GM18517 (cell line): ENCODE measurements around the gene LEPROT.

ENCODE experiments used
- ATAC-seq: cut with Tn5 transposase; IDR thresholded peaks from one replicate; pipeline ENCODE4 v1.9.1; 2021; ENCODE audit warnings: mild to moderate bottlenecking, moderate library complexity; ENCODE audit not compliant: unreplicated experiment

The LEPROT gene

DNA sequence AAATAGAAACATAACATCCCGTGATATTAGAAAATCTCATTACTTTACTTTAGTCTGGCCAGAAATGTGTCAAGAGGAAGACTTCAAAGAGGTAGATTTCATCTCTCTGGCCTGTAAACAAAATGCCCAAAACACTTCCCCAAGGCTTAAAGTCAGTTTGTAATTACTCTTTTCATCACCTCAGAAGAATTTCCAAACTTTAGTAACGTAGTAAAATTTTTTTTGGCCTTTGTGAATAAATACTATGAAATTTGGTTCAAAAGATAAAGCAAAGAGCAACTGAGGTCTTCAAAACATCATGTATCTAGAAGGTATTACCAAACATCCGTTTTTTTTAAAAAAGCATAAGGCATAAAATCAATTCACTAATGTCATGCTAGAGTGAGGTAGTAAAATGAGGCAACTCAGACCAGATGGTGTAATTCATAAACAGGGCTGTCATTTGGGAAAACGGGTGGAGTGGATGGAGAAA is 51.4 kb downstream of the LEPROT start:
- no peak for ATAC-seq

DNA sequence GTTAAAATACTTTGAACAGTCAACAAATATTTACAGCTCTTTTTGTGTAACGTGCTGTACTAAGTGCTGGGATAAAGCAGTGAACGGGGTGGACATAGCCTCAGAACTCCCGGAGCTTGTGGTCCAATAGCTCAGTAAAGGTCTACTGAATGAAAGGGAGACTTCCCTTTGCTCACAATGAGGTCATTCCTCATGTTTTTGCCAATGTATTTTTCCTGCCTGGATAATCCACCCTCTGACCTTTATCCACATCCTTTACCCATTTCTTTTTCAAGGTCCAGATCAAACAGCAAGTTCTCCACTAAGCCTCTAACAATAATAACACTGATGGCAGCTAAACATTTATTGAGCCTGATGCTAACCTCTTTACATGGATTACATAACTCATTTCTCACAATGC is 55.9 kb downstream of the LEPROT start:
- ATAC-seq = no peak

DNA sequence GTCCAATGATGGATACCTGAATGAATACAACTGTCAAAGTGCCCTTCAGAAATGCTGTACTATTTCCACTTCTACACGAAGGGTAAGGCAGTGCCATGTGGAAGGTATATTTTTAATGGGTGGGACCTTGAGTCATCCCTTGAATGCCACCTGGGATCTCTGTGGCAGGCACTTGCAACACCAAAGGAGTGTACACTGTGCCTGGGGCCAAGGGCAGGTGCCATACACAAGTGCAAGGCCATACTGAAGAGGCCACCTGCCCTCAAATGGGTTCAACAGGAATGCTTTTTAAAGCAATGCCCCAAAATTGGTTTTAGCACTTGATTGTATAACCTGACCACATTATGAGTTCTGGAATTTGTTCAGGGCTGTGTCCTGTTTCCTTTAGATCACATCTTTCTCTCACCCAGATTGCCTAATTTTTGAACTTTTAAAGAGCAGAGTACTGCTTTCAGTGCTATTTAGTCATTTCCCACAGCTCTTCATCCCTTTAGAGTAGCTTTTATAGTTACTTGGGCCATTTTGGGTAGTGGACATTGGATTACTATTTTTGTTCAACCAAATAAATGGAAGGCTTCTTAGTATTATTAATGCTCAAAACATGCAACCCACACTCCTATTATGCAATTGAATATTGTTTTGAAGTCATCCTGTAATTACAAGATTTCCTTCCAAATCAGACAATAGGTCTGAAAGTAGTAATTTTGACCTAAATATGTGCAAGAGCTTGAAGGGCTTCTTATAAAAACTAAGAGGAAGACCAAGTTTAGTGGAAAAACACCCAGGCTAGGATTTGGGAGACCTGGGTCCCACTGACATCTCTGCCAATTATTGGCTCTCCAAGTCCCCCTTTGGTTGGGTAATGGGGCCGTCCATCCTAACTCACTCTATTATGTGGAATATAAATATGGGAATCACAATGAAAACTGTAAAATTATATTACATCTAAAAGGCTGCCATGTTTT is 57.2 kb downstream of the LEPROT start:
- no peak for ATAC-seq

DNA sequence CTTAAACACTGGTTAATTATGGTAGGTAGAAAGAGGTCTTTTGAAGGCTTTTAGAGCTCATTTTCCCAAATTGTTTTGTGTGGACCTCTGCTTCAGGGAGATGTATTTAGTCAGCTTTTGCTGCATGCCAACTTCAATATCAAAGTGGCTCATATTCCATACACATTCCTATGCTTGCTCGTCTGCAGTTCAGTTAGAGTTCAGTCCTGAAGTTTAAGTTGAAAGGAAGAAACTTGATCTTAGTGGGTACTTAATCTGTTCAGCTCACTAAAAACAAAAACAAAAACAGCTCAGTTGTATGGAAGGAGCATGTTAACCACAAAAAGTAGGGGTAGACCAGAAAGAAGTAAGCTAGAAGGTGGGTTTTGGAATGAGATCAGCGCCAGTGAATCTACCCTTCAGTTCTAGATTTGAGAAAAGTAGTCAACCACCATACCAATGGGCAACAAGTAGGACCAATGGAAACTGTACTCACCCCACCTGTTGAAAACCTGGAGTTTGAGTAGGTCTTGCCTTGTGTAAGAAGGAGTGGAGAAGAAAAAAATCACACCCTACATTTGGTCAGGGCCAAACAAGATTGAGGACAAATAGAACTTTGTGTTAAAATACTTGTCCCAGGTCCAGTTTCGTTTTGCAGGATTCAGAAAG is 58.0 kb downstream of the LEPROT start:
- ATAC-seq = no peak

DNA sequence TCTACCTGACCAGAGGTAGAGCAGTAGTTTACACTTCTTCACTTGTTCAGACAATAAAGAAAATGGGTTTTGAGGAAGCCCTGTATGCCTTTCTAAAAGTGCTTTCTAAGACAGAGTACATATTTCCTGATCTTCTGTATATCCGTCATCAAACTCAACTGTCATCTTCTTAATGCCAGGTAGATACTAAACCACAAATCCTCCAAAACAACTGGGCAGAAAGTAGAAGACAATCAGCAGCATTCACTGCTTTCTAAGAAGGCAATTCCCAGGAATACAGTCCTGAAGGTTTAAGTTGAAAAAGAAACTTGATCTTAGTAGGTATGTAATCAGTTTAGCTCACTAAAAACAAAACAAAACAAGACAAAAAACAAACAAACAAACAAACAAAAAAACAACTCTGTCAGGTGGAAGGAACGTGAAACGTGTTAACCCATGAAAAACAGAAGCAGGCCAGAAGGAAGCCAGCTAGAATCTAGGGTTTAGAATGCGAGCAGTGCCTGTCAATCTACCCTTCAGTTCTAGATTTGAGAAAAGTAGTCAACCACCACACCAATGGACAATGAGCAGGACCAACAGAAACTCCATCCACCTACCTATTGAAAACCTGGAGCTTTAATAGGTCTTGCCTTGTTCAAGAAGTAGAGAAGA is 59.2 kb downstream of the LEPROT start:
- no peak for ATAC-seq

DNA sequence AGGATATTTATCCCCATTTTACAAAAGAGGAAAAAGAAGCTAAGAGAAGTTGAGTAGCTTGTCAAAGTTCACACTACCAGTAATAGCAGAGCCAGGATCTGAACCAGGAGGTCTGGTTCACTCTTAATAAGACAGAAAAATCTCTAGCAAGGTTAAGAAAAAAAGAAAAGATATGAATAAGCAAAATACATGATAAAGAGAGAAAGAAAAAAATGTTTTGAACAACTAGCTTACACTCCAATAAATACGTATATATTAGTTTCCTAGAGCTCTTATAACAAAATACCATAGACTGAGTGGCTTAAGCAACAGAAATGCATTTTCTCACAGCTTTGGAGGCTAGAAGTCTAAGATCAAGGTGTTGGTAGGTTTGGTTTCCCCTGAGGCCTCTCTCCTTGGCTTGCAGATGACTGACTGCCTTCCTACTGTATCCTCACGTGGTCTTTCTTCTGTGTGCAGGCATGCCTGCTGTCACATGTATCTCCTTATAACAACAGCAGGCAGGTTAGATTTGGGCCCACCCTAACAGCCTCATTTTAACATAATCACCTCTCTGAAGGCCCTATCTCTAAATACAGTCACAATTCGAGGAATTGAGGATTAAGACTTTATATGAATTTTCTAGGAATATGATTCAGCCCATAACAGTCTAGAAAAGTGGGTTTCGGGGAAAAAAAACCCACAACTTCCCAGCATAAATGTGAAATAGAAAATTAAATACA is 60.4 kb downstream of the LEPROT start:
- ATAC-seq = no peak

DNA sequence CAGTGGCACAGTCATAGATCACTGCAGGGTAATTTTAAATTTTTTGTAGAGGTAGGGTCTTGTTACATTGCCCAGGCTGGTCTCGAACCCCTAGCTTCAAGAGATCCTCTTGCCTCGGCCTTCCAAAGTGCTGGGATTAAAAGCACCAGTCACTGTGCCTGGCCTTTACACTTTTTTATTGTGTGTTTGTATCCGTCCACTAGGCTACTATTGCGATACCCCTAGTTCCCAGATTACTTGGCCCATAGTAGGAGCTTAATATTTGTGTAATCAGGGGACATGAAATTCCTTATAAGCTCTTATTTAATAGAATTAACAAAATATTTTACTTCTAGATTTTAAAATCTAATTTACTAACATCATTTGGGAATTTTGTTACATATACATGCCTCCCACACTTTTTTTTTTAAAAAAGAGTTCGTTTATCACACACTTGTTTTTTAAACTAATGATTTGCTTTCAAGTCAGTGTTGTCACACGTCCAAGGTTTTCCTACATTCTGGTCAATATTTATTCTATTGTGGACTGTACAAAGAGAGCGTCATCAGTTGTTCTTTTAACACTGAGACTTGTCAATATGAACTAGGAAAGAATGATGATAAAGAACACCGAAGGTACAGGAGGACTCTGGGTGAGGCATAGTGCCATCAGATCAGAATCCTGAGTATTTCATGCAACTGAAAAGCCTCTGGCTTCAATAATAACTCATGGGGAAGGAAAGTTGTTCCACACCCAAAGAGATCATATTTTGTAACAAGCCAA is 63.7 kb downstream of the LEPROT start:
- no peak for ATAC-seq
